ENCODE results near the gene DUSP6. TPM values are rescaled to one million over a fixed set of nuclear protein-coding genes. Genes with fewer than 3 reads are reported as not detected.

Gene DUSP6
- total and polyA plus RNA-seq, 12 donors: 9.4 to 43.4 (median 24.8) TPM

- peak in 6 of 8 donors; percentile 33 to 74 (median 48) for ATAC-seq
These were observed 25.9 kb downstream of the DUSP6 start for GRCh38 chr12:89326239-89327040.

GRCh38 chr12:89325495-89325894 lies 26.8 kb downstream of the DUSP6 start:
- H3K4me1 ChIP-seq: peaks cover 0 to 29% (median 20%) of the 10 kb centered on the region in 9 donors
- intact Hi-C loops (cut with DNase I): no loop called here
- peaks cover 0 to 7% (median under 1%) of the 10 kb centered on the region in 11 donors for H3K9me3 ChIP-seq
- no peak for DNase-seq
- peak overlapping the region in 2 of 10 donors; percentile 36 to 41 for H3K27ac ChIP-seq
- peak in 1 of 8 donors; percentile 14 for ATAC-seq
- TF ChIP-seq CTCF (IDR thresholded peaks at IDR 0.05): no peak
- no peaks in the 10 kb centered on the region for H3K36me3 ChIP-seq
- no peak overlapping the region for H3K4me3 ChIP-seq
- WGBS, 2 donors: 93% methylated on average over 3 of the region's 3 CpGs
- no peaks in the 10 kb centered on the region for H3K27me3 ChIP-seq

More at GRCh38 chr12:89326239-89327040, 25.9 kb downstream of the DUSP6 start:
- peaks cover 0 to 16% (median 8%) of the 10 kb centered on the region in 11 donors for H3K9me3 ChIP-seq
- 54 to 55% methylated on average over 9 of the region's 9 CpGs for WGBS, 2 donors
- no peaks in the 10 kb centered on the region for H3K36me3 ChIP-seq
- H3K4me1 ChIP-seq: peaks cover 0 to 29% (median 20%) of the 10 kb centered on the region in 9 donors
- H3K4me3 ChIP-seq: no peak overlapping the region
- DNase-seq: no peak
- H3K27me3 ChIP-seq: no peaks in the 10 kb centered on the region
- TF ChIP-seq CTCF (IDR thresholded peaks at IDR 0.05): no peak
- intact Hi-C loops (cut with DNase I): loop anchor here in 1 of 10 donors (1.0 kb wide), 1 partner anchor 23 kb away; no protein-coding TSS in a partner anchor
- H3K27ac ChIP-seq: peak overlapping the region in 4 of 10 donors; percentile 25 to 47 (median 38)

- ATAC-seq: no peak
- WGBS, 2 donors: 86 to 89% methylated on average over 7 of the region's 7 CpGs
- H3K27me3 ChIP-seq: no peaks in the 10 kb centered on the region
These were observed 27.9 kb downstream of the DUSP6 start for GRCh38 chr12:89324437-89324836.

More at GRCh38 chr12:89324437-89324836, 27.9 kb downstream of the DUSP6 start:
- Histone ChIP-seq H3K36me3 (no peaks in the 10 kb centered on the region), H3K9me3 (no peaks in the 10 kb centered on the region), H3K4me3 (no peak overlapping the region), H3K27ac (no peak overlapping the region), H3K4me1 (peaks cover 0 to 34% (median 20%) of the 10 kb centered on the region in 9 donors)
- DNase-seq: no peak
- intact Hi-C loops (cut with DNase I): no loop called here
- TF ChIP-seq CTCF (IDR thresholded peaks at IDR 0.05): no peak

Data from heart right ventricle (tissue), 16 donors.